Measurements from ENCODE around the gene DDX41. TPM values are rescaled to one million over a fixed set of nuclear protein-coding genes. Genes with fewer than 3 reads are reported as not detected.

Gene DDX41
- total RNA-seq, 1 experiment from 2014 or later: 133 TPM

DNA sequence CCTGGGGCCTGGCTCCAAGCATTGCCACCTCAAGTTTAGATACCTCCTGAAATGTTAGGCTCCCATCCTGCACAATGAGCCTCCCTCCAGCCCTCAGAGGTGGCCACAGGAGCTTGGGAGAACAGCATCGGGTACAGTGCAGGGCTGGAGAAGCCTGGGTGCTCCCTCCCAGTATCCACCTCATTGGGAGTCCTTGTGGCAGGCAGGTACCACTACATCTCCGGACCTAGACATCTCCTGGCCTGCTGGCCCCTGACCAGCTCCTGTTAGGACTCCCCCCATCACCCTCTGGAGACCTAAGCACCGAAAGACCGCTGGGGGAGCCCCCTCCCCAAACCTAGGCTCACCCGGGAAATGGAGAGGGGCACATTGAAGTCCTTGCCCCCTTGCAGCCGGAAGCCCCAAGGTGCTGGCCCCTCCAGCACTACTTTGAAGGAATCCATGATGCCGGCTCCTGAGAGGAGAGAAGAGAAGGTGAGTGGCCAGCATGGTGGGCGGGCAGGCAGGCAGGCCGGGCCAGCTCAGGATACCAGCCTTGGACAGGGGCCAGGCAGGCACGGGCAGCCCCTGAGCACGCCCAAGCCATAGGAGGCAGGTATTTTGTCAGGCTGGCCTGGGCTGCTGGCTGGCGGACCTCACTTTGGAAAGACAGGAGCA is 20.6 kb downstream of the DDX41 start:
- Histone ChIP-seq H3K4me2 (ENCODE audit: insufficient read depth, insufficient read length, low read length) (peak overlapping the region; percentile 39), H3K56ac (ENCODE audit: insufficient read length, low read depth, low read length) (no peak overlapping the region), H3K23ac (ENCODE audit: insufficient read length, low read depth, low read length) (no peak overlapping the region), H3T11ph (ENCODE audit: low read length) (peak overlapping the region; percentile 22), H3K18ac (ENCODE audit: insufficient read length, low read depth, low read length) (peak overlapping the region; percentile 95), H4K20me1 (ENCODE audit: control insufficient read depth, insufficient read depth, insufficient read length) (no peaks in the 10 kb centered on the region), H3K79me2 (ENCODE audit: insufficient read depth, low read length) (no peaks in the 10 kb centered on the region), H3K4ac (ENCODE audit: low read depth, low read length) (peak overlapping the region; percentile 87; the same call in 1 of the 2 replicates), H3K79me1 (ENCODE audit: insufficient read depth, low read depth, low read length, poor library complexity, severe bottlenecking) (no peaks in the 10 kb centered on the region), H2BK120ac (ENCODE audit: low read depth, low read length, poor library complexity, severe bottlenecking) (peak overlapping the region; percentile 74), H4K5ac (ENCODE audit: insufficient read length, low read depth, low read length) (no peak overlapping the region), H2BK5ac (ENCODE audit: insufficient read length, low read length) (no peak overlapping the region), H3K4me1 (ENCODE audit: insufficient read depth, low read length) (peaks cover 5% of the 10 kb centered on the region; the same call in 1 of the 2 replicates), H2BK15ac (ENCODE audit: low read depth, low read length) (0 out of 2 replicates have a peak overlapping the region, but pooled peaks have one; percentile 28), H4K91ac (ENCODE audit: insufficient read length, low read depth, low read length) (peak overlapping the region; percentile 87), H3K27ac (ENCODE audit: insufficient read length, low read depth, low read length) (peak overlapping the region; percentile 5), H2BK12ac (ENCODE audit: insufficient read length, low read depth, low read length) (no peak overlapping the region), H4K8ac (replicated peaks; ENCODE audit: insufficient read length, low read depth, low read length) (no peak overlapping the region), H3K9ac (ENCODE audit: extremely low read depth, insufficient read length, low read length) (peak overlapping the region; percentile 60), H2AK5ac (ENCODE audit: insufficient read length, low read length) (no peak overlapping the region), H2BK20ac (ENCODE audit: low read depth, low read length, poor library complexity, severe bottlenecking) (no peak overlapping the region), H3K9me3 (ENCODE audit: control insufficient read depth, low read depth, low read length) (no peaks in the 10 kb centered on the region), H2AFZ (ENCODE audit: low read length) (no peak overlapping the region), H3K14ac (ENCODE audit: insufficient read depth, low read length) (peak overlapping the region; percentile 98), H3K27me3 (ENCODE audit: insufficient read depth, low read length) (no peaks in the 10 kb centered on the region; the same call in 1 of the 2 replicates), H3K23me2 (ENCODE audit: insufficient read length, low read depth, low read length, poor library complexity, severe bottlenecking) (peaks cover 4% of the 10 kb centered on the region)
- peaks cover 13 to 26% (median 22%) of the 10 kb centered on the region in 3 experiments for H3K36me3 Mint-ChIP-seq (ENCODE audit: insufficient read depth in 1 of 3, low read depth in 3 of 3)
- peaks cover 29% of the 10 kb centered on the region for H3K27me3 Mint-ChIP-seq (ENCODE audit: low read depth)
- peak; percentile 79 for DNase-seq
- H3K27ac Mint-ChIP-seq: peak overlapping the region; percentile 95 to 98 (median 95)
- peaks cover 34 to 52% of the 10 kb centered on the region in 2 experiments for H3K4me1 Mint-ChIP-seq
- H3K9me3 Mint-ChIP-seq: no peaks in the 10 kb centered on the region
- WGBS (ENCODE audit: extremely low coverage, insufficient read length, low lambda C conversion rate): no CpG with 5 or more reads among the region's 12 CpGs
- TF ChIP-seq CTCF (conservative IDR thresholded peaks at IDR 0.05): peak; percentile 57
- H3K4me3 Mint-ChIP-seq: peak overlapping the region; percentile 75 to 84

Data from H9 (cell line).